NOMO-1 treated with DMSO at 0.1 percent for 48 hours (cell line): ENCODE results near the gene FAM174B.

Experiments
- DNase-seq: peaks from one replicate; lab custom pipeline; 2025; ENCODE audit not compliant: unreplicated experiment; lab: John Stamatoyannopoulos, UW

The FAM174B gene

GRCh38 chr15:92574566-92574965, 81.0 kb downstream of the FAM174B start:
- DNase-seq: no peak

GRCh38 chr15:92574161-92574560, 81.4 kb downstream of the FAM174B start:
- DNase-seq: no peak

GRCh38 chr15:92571824-92572223, 83.8 kb downstream of the FAM174B start:
- DNase-seq: no peak

- DNase-seq: no peak
These were observed 85.2 kb downstream of the FAM174B start for GRCh38 chr15:92570391-92570790.

- no peak for DNase-seq
These were observed 85.8 kb downstream of the FAM174B start for GRCh38 chr15:92569778-92570177.
